NCI-H128 (cell line): Measurements from ENCODE around the gene TDRD1.

ENCODE experiments used
- DNase-seq: peaks from one replicate; lab custom pipeline; 2025; ENCODE audit not compliant: unreplicated experiment; lab: John Stamatoyannopoulos, UW

TDRD1 gene

DNA sequence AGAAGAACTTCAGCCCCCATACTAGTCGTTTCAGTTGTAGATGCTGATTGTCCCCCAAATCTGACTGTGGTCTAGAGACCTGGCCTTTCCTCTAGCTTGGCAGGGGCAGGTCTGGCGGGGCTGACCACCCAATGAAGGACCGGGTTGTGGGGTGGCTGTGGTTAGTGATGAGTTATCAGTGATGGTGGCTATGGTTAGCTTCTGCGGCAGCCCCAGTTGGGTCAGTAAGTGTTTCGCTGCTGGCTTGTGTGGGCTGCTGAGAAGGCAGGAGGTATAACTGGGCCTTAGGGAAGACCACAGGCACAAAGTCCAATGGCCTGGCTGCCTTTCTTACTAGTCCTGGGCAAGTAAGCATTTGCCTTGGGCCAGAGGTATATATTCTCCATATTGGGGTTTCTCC, 81.2 kb downstream of the TDRD1 start:
- DNase-seq, result no peak

DNA sequence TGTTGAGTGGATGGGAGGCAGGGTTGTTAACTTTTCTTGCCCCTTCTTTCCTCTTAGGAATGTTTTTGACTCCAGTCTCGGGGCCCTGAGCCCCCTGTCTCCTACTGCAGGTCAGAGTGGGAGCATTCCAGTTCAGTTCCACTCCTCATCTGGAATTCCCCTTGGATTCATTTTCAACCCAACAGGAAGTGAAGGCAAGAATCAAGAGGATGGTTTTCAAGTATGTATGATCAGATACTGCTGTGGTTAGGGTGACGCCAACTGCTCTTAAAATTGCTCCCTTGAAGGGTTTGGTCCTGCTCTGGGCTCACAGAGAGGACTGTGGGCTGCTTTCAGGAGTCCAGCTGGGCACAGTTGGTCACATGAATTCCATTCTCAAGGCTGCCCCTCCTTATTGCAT, 81.9 kb downstream of the TDRD1 start:
- no peak for DNase-seq

- DNase-seq, result no peak
Observed at GRCh38 chr10:114262496-114262895, 83.3 kb downstream of the TDRD1 start.

DNA sequence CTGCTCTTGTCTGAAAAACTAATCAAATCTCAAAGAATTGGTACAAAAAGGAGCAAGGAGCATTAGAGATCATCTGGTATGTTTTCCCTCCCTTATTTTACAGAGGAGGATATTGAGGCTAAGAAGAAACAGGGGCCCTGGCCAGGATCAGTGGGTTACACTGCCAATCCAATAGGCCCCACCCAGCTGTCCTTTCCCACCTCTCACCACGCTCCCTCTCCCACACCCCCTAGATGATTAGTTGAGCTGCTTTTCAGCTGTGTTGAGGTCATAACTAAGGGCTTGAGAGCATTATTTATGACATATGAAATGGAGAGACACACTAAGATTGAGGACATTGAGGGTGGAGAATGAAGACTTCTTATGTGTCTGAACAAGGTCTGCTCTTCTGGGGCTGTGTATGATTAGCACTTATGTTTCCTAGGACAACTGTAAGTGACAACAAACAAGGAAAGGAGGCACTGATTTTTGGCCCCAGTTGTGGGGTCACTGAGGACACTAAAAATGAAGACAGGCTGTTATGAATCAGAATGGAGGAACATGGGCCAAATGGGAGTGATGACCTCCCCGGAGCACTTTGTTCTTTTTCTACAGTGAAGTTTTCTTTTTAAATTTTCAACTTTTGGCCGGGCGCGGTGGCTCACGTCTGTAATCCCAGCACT, 86.4 kb downstream of the TDRD1 start:
- DNase-seq, result no peak

GRCh38 chr10:114266521-114266920, 87.4 kb downstream of the TDRD1 start:
- no peak for DNase-seq

DNA sequence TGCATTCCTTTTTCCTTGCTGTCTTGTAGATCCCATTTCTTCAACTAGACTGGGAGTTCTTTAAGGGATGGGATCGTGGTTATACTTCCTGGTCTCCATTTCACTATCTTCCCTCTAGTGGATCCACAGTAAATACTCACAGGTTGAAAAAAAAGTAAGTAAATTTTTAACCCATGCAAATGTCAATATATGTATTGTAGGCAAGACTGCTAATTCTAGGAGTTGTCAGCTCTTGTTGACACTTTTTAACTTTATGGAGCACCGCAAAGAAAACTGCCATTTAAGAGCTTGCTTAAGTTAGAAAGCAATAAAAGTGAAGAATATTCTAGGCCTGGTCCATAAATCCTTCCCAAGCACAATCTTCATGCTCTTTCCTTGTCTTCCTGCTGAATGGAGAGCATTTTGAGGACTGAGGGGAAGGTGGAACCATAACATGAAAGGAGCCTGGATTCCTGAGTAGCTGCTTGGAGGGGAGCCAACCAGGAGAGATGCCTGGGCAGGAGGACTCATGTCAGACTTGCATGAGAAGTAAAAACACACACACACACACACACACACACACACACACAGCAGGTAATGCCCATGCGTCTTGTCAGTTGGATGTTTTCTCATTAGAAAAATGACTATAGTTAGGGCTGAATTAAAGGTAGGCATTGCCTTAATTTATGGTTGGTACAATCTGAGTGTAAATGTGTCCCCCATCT, 92.1 kb downstream of the TDRD1 start:
- DNase-seq, result no peak

DNA sequence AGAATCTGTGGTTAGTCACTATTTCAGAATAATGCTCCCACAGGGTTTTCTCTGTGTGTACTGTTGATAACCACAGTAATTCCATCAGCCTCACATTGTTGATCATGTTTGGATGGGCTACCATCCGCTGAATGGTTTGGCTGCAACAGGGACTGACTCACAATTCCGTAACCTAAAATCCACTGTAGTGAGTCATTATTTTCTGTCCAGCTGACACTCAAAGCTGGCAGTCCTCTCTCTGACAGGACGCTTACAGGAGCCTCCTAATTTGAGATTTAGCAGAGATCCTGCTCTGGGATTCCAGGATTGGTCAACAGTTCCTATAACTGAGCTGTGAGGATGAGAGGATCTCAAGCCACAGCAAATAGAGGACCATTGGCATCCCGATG, 92.6 kb downstream of the TDRD1 start:
- no peak for DNase-seq

GRCh38 chr10:114272696-114273095, 93.5 kb downstream of the TDRD1 start:
- DNase-seq, result no peak

GRCh38 chr10:114273910-114274309, 94.8 kb downstream of the TDRD1 start:
- no peak for DNase-seq

DNA sequence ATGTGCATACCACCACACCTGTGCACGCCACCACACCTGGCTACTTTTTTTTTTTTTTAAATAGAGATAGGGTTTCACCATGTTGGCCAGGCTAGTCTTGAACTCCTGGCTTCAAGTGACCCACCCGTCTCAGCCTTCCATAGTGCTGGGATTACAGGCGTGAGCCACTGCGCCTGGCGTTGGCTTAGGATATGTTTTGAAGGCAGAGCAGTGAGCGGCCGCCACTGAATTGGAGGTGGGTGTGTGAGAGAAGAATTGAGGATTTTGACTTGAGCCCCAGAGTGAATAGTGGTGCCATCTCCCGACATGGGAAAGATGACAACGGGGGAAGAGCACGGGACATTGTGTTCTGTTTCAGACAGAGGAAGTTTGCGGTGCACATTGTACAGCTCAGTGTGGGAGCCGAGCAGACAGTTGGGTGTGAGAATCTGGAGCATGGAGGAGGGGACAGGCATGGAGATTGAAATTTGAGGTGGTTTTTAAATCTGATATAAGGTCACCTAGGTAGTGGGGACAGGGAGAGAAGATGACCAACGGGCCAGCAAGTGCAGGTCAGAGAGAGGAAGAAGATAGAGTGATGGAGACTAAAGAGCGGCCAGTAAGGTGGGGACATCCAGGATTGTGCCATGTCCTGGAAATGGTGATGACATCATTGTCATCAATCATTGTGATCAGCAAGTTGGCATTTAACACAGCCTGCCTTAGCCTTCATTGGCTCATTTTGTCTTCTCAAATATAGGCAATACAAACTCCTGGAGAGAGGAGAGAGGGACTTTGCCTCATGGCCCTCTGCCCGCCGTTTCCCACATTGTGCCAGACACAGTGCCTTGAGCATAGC, 95.7 kb downstream of the TDRD1 start:
- DNase-seq, result no peak

- no peak for DNase-seq
Observed at GRCh38 chr10:114276066-114276465, 96.9 kb downstream of the TDRD1 start.

DNA sequence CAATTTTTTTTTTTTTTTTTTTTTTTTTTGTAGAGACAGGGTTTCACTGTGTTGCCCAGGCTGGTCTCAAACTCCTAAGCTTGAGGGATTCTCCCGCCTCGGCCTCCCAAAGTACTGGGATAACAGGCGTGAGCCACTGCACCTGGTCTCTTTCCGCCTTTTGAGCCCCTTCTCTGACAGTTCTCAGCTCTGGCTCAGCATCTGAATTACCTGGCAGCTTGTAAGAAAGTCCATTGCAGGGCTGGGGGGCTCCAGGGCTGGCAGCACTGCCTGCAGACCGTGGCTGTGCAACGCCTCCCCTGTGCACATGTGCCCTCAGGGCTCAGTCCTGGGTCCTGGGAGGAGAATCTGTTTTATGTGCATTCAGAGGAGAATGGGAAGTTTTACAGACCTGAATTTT, 97.5 kb downstream of the TDRD1 start:
- no peak for DNase-seq

GRCh38 chr10:114278140-114278883, 99.2 kb downstream of the TDRD1 start:
- DNase-seq, result no peak

DNA sequence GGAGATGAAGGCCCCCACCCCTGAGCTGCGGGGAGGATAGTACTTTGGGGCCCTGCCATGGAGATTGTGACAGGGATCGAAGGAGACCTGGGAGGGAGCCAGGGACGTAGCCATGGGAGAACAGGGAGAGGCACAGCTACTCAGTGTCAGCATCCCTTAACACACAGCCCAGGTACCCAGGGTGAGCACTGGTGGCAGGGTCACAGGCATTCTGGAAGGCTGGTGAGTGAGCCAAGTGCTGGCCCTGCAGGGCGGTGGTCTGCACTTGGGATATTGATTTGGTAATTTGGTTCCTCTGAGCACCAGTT, 99.7 kb downstream of the TDRD1 start:
- DNase-seq, result no peak

DNA sequence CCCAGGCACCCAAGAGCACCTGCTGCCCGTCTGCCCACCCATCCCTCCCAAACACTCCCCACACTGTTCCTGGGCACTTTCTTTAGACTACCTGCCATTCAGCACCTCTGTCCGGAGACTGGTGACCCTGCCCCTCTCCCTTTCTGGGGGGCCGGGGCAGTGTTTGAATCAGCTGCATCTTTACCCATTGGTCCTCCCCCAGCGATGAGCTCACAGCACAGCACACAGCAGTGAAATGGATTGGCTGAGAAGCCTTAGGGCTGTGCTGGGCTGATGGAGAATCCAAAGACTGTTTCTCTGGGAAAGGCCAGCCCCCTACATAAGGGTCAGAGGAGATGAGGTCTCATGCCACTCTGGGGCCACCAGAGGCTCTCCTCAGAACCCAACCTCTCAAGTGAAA, 100.1 kb downstream of the TDRD1 start:
- DNase-seq, result no peak

- DNase-seq, result no peak
Observed at GRCh38 chr10:114279901-114280644, 100.9 kb downstream of the TDRD1 start.

DNA sequence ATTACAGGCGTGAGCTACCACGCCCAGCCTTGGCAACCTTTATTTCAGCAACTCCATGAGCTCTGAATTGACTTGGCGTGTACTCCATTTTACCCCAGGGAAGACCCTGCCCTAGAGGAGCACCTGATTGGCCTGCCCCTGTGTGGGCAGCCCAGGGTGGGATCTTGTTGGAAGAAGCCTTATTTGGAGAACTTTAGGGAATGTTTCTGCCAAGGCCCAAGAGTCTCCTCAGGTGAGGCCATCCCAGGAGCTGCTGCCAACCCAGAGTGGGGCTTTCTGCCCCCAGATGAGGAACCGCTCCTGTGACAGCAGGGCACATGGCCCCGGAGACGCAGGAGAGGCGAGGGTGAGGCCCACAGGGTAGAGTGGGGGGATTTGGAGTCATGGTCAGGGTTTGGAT, 101.9 kb downstream of the TDRD1 start:
- no peak for DNase-seq

DNA sequence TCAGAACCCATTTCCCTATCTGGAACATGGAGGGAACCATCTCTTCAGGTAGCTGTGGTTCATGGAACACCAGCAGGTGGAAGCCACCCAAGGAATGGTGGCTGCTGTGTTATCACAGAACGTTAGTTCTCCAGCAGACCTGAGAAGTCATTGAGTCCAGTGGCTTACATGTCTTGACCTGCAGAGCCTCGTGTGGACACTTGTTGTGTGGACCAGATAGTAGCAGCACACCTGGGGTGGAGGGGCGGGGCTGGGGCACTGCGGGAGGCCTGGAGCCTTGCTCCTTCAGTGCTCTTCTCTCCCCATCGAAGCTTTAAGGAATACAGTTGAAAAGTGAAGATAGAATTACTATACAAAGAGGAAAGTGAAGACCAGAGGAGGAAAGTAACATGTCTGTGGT, 102.3 kb downstream of the TDRD1 start:
- DNase-seq, result no peak
